ENCODE data around the gene GMDS. TPM values are rescaled to one million over a fixed set of nuclear protein-coding genes. Genes with fewer than 3 reads are reported as not detected.

Gene GMDS
- total RNA-seq, 1 donor from 2014 or later, result 17.9 TPM

GRCh38 chr6:2047855-2048254, 197.6 kb downstream of the GMDS start:
- no peak for TF ChIP-seq CTCF (conservative IDR thresholded peaks at IDR 0.05; ENCODE audit: low read depth, low read length)

GRCh38 chr6:2044192-2044591, 201.2 kb downstream of the GMDS start:
- TF ChIP-seq CTCF (conservative IDR thresholded peaks at IDR 0.05; ENCODE audit: low read depth, low read length), result no peak
- H3K4me3 ChIP-seq (ENCODE audit: low read depth, low read length), result no peak overlapping the region
- DNase-seq (ENCODE audit: low read depth), result no peak

More at GRCh38 chr6:2047855-2048254, 197.6 kb downstream of the GMDS start:
- H3K4me3 ChIP-seq (ENCODE audit: low read depth, low read length), result no peak overlapping the region
- DNase-seq (ENCODE audit: low read depth), result no peak

GRCh38 chr6:2042956-2043648, 202.3 kb downstream of the GMDS start:
- no peak overlapping the region for H3K4me3 ChIP-seq (ENCODE audit: low read depth, low read length)
- TF ChIP-seq CTCF (conservative IDR thresholded peaks at IDR 0.05; ENCODE audit: low read depth, low read length), result no peak
- DNase-seq (ENCODE audit: low read depth), result no peak

- no peak for DNase-seq (ENCODE audit: low read depth)
- H3K4me3 ChIP-seq (ENCODE audit: low read depth, low read length), result no peak overlapping the region
- no peak for TF ChIP-seq CTCF (conservative IDR thresholded peaks at IDR 0.05; ENCODE audit: low read depth, low read length)
These were observed 207.3 kb downstream of the GMDS start for GRCh38 chr6:2038092-2038491.

- no peak overlapping the region for H3K4me3 ChIP-seq (ENCODE audit: low read depth, low read length)
- TF ChIP-seq CTCF (conservative IDR thresholded peaks at IDR 0.05; ENCODE audit: low read depth, low read length), result peak; percentile 57
- no peak for DNase-seq (ENCODE audit: low read depth)
These were observed 208.0 kb downstream of the GMDS start for GRCh38 chr6:2037237-2037926.

- TF ChIP-seq CTCF (conservative IDR thresholded peaks at IDR 0.05; ENCODE audit: low read depth, low read length), result no peak
- no peak for DNase-seq (ENCODE audit: low read depth)
- H3K4me3 ChIP-seq (ENCODE audit: low read depth, low read length), result no peak overlapping the region
These were observed 208.7 kb downstream of the GMDS start for GRCh38 chr6:2036710-2037023.
